Non-pigmented ciliary epithelial cell (primary cell): ENCODE data around the gene LAMB1.
A peak's percentile ranks its signal among the peaks of the same experiment; 100 is the strongest.

Source experiments
- DNase-seq: peaks from one replicate; pipeline ENCODE4 v3.0.0-alpha.2; 2010; ENCODE audit warnings: low read depth

Gene LAMB1

DNA sequence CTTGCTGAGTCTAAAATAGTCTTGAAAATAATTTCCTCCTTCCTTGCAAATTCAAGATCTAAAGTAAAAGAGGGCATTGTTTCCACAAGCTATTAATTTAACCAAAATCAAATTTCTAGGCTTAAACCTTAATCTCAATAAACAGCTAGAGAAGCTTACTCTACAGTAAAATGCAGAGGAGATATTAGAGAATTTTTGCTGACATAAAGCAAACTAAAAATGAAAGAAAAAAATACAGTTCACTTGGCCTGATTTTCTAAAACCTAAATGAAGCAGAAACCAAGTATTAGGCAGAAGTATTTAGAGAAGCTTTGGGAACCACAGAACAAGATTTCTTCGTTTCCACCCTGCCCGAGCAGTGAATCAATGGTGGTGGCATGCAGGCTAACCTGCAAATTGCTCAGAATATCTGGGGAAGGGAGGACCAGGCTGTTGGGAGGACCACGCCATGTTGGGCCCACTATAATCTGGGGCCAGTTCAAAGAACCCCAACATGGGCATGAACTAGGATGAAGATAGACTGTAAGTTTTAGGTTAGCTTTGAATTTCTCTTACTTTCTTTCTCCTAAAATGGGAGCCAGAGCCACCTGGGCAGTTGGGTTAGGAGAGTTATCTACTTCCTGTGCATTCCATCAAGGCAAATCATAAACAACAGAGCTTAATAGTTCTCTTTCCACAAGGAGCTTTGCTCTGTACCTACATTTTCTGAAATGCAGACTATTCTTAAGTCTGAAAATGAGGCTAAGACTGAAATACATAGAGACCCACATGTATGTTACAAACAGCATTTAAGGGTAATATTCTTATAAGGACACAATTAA lies 4.1 kb downstream of the LAMB1 start:
- no peak for DNase-seq

- no peak for DNase-seq
These were observed 4.8 kb downstream of the LAMB1 start for GRCh38 chr7:107998150-107998549.

GRCh38 chr7:107996072-107996882 lies 6.7 kb downstream of the LAMB1 start:
- DNase-seq = no peak

DNA sequence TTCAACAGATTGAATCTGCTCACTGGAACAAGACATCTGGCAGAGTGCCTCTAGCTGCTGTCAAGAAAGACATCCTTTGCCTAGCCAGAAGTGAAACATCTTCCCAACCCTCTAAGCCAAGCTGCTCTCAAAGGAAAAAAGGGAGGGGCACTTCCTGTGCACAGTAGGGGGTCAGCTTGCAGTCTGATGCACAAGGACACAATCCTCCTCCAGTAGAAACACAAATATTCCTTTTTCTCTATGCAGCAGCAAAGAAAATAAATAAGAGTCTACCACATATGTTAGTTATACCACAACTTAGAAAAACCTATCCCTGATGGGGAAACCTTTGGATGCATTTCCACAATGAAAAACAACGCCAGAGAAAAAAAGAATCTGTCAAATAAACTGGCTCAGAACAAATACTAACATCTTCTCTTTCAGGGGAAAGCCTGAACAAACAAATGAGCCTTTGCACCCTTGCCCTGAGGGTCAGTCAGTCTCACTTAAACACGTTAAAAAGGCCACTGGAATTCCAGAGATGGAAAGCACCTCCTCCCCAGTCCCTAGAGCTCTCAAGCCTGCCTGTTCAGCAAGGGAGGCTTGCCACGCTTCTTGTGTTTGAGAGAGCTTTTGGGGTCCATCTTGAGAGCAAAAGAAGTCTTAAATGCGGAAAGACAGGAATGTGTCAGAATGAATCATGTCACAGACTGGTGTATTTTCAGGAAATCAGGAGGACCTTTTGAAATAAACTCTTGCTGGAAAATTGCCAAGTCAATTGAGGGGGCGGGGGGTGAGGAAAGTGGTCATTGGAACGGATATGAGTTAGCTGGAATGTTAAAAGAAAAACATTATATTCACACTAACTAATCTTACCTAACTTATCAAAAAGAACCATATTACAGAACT lies 7.5 kb downstream of the LAMB1 start:
- DNase-seq = peak; percentile 81

- DNase-seq = no peak
These were observed 8.4 kb downstream of the LAMB1 start for GRCh38 chr7:107994421-107995030.

- no peak for DNase-seq
These were observed 9.1 kb downstream of the LAMB1 start for GRCh38 chr7:107993891-107994291.

GRCh38 chr7:107989618-107990373 lies 13.2 kb downstream of the LAMB1 start:
- DNase-seq = no peak

DNA sequence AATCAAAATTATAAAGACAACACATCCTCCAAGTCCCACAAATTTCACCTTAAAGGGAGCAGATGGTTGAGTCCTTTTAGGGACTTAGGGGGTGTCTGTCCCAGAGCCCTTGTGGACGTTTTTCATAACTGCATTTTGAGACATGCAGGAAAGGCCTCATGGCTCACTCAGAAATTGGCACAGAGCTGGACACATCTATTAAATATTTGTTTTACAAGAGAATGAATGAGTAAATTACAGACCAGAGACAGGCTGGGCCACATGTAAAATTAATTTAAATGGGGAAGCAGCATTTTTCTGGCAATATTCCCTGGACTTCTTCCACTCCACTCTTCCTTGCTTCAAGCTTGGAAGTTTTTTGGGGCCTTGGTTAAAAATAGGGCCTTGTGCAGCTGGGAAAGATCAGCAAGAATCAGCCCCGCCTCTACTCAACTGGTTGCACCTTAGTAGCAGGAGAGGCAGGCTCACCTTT lies 20.0 kb downstream of the LAMB1 start:
- no peak for DNase-seq

- DNase-seq = no peak
These were observed 20.7 kb downstream of the LAMB1 start for GRCh38 chr7:107982042-107982840.

- no peak for DNase-seq
These were observed 21.5 kb downstream of the LAMB1 start for GRCh38 chr7:107981466-107981865.

GRCh38 chr7:107980671-107981190 lies 22.2 kb downstream of the LAMB1 start:
- DNase-seq = no peak

DNA sequence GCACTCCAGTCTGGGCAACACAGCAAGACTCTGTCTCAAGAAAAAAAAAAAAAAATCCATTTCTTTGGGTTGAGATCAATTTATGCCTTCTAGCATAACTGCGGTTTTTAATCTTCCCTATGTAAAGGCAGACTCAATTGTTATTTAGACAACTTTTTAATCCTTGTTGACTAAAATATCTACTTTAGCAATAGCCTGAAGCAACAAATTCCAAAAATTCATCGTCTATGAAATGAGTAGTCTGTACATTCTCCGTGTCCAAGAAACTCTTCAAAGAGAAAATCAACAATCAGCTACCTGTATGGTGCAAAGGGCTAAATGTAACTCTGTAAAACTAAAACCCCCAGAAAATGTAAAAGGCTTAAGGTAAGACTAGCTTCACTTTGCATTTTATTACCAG lies 22.8 kb downstream of the LAMB1 start:
- no peak for DNase-seq

- DNase-seq = no peak
These were observed 24.0 kb downstream of the LAMB1 start for GRCh38 chr7:107978815-107979408.

DNA sequence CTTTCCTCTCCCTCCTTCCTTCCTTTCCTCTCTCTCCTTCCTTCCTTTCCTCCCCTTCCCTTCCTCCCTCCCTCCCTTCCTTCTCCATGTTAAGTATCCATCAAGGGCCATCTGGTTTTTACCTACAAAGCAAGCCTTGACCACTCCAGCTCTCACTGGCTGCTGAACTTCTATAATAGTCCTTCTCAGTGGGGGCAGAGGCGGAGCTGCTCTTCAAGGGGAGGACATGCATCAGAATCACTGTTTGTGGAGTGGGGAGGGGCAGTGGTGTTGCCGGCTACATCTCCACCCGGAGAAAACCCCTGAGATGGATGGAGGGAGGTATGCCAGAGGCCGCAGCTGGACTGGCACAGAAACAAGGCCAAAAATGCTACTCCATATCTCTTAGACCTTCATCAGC lies 25.9 kb downstream of the LAMB1 start:
- DNase-seq = no peak

DNA sequence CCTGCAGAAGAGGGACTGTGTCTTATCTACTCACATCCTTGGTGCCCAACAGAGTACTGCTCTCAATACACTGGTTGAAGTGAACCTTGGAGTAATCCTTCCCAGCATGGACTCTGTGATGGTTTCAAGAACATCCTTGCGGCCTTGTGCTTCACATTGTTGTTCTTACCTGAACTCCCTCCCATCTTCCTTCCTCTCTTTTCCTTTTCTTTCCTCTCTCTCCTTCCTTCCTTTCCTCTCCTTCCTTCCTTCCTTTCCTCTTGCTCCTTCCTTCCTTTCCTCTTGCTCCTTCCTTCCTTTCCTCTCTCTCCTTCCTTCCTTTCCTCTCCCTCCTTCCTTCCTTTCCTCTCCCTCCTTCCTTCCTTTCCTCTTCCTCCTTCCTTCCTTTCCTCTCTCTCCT lies 26.3 kb downstream of the LAMB1 start:
- DNase-seq = no peak

GRCh38 chr7:107975394-107976013 lies 27.5 kb downstream of the LAMB1 start:
- no peak for DNase-seq

GRCh38 chr7:107973861-107974260 lies 29.1 kb downstream of the LAMB1 start:
- DNase-seq = no peak

DNA sequence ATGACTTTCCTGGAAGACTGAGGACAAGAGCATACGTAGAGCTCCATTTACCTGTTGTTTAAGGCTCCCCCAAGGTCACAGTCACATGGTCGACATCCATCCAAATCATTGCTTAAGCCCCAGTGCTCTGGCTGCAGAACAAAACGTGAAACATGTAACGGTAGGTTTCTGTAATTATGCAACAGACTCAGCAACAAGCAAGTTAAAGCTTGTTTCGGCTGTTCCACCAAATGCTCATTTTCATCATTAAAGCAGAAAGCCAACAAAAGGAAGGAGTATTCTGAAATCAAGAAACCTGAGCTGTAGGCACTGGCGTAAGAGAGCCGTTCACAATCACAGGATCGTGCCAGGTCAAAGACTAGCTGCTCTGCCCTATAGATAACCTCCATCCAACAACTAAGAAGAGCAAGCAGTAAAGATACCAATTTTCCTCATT lies 30.0 kb downstream of the LAMB1 start:
- no peak for DNase-seq

- no peak for DNase-seq
These were observed 30.9 kb downstream of the LAMB1 start for GRCh38 chr7:107972075-107972482.
